Upper lobe of left lung (tissue), 4 donors: ENCODE data around the gene BRAF.

Experiments
- CTCF ChIP-seq, 6 experiments: fragments of 450-650 bp in 4 of 6; fragments of 200-600 bp in 2 of 6; sonication (generic) in 2 of 6; IDR thresholded peaks; one replicate each; pipeline ENCODE4 v1.5.1; 2016 to 2019; ENCODE audit warnings: antibody characterized with exemption in 6 of 6
- POLR2A ChIP-seq, 4 donors: fragments of 450-650 bp; IDR thresholded peaks; one replicate each; pipeline ENCODE4 v1.5.1; 2016 to 2017; ENCODE audit warnings: antibody characterized with exemption in 4 of 4, mild to moderate bottlenecking in 2 of 4
- POLR2AphosphoS5 ChIP-seq, 2 donors: sonication (generic); formaldehyde crosslinking; IDR thresholded peaks; one replicate each; pipeline ENCODE4 v1.5.1; 2017; ENCODE audit warnings: antibody characterized with exemption in 2 of 2

DNA sequence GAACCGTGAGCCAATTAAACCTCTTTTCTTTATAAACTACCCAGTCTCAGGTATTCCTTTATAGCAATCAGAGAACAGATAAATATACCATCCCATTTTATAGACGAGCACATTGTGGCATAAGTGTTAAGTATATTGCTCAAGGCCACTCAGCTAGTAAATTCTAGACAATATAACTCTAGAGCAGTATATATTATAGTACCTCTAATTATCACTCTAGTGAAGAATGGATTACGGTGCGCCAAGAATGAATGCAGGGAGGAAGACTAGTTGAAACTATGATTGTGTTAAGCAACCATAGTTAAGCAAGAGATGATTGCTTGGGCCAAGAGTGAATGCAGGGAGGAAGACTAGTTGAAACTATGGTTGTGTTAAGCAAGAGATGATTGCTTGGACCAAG lies 60.9 kb downstream of the BRAF start:
- TF ChIP-seq CTCF (IDR thresholded peaks at IDR 0.05) (no peak), POLR2A (IDR thresholded peaks at IDR 0.05) (no peak), POLR2AphosphoS5 (IDR thresholded peaks at IDR 0.05) (no peak)
